NK-92 (cell line): ENCODE measurements around the gene KRT79.
"Not testable (repeated sequence)": the region's sequence is repeated elsewhere in the genome, so short reads cannot be mapped to it uniquely, and the experiment has no call there.

Source experiments
- DNase-seq: peaks from one replicate; lab custom pipeline; 2025; ENCODE audit not compliant: unreplicated experiment; lab: John Stamatoyannopoulos, UW

The KRT79 gene

DNA sequence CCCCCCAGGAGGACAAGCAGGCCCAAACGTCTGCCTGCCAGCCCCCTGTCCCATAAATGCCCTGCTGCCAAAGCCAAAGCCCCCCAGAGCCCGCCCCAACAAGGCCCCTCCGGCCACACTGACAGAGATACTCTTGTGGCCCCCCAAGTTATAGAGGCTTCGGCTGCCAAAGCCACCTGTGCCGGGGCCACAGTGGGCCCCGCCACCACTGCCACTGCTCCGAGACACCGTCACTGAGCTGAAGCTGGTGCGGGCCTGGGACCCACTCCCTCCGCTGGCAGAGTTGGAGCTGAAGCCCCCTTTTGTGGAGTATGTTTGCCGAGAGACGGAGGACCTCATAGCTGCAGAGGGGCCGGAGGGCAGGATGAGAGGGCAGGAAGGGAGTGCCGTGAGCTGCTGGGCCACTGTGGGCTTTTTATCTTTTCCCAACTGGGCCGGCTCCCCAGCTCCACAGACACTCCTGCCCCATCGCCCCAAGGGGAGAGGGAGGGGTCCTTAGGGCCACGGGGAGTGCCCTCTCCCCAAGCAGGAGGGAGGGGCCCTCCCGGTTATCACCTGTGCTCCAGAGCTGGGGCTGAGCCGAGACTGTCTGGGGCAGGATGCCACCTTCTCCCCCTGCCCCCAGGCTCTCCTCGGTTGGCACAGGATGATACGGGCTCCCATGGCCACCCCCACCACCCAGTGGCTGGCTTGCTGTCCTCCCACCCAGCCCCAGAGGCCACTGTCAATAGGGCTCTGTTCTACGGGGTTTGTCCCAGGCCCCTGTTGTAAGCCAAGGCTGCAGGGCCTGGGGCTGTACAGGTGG, at the start of gene KRT79:
Gene KRT79, minus strand, starts transcription at position 390 of the 805 bp plus-strand sequence. Its CDS starts 51 bp downstream, at position 339.
- DNase-seq = no peak

DNA sequence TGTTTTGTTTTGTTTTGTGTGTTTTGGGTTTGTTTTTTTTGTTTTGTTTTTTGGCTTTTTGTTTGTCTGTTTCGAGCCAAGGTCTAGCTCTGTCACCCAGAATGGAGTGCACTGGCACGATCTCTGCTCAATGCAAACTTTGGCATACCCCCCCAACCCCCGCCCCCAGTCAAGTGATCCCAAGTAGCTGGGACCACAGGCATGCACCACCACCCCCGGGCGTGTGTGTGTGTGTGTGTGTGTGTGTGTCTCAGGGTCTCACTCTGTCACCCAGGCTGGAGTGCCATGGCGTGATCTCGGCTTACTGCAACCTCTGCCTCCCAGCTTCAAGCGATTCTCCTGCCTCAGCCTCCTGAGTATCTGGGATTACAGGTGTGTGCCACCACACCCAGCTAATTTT, 46.4 kb upstream of the KRT79 start:
- not testable (repeated sequence) for DNase-seq

DNA sequence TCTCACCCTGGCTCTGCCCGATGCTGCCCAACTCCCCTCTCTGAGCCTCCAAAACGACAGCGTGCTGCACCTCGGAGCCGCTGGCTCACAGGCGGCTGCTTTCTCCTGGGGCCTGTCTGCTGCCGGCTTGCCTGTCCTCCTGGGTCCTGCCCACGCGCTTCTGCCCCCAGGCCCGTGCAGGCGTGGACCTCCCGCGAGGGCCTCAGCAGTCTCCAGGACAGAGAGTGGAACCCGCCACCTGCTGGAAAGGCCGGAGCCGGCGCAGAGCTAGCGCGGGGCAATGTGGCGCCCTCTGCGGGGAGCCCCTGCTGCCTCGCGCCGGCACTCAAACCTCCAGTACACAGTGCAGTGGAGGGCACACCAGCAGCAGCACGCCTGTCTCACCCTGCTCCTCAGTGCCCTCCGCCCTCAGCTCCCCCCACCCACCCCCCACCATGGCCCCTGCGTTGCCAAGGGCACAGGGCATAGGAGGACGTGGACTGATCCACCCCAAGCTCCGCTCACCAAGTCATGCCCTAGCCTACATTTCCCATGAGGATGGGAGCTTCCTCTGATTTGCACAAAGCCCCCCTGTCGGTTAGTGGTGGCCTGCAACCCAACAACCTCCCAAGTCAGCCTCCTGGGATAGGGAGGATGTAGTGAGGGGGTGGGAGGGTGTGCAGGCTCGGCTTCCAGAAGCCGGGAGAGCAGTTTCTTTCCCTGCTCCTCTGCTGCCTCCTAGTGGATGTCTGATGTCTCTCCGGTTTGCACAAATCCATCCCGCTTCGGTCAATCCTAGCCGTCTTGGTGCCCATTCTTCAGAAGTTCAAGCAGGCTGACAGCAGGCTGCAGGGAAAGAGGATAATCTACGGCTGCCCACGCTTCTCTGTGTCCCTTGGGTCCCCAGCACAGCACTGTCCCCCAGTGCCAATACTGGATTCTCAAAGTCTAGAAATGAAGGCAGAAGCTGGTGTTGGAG, 45.6 kb upstream of the KRT79 start:
- DNase-seq = no peak

DNA sequence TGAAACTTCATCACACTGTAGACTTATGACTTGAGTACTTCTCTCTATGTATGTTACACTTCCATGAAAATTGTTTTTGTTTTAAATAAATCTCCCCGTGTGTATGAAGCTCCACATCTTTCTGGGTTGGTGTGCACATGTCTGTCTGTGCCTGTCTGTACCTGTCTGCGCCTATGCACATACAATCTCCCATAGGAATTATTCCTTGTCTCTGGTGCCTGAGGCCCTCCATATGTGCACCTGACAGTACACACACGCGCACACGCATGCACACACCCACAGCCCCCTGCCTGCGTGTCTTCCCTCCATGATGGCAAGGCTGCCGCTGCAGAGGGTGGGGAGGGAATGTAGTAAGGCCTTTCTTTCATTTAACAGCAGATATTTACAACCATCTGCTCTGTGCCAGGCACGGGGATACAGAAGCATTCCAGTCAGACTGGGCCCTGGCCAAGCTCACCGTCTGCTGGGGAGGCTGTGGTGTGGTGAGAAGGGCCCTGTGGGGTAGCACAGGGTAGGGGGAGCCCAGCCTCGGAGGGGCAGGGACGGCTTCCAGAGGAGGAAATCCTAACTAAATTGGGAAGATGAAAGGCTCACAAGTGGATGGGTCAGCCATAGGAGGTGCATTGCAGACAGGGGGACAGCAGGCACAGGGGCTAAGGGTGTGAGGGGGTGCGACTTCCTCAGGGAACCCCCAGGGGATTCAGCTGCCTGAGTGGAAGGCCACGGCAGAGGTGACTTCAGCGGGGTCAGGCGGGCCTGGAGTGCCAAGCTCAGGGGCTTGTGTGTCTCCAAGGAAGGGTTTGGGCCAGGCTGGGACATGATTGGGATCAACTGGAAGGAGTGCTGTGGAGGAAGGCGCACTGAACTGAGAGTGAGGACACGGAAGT, 44.6 kb upstream of the KRT79 start:
- no peak for DNase-seq

DNA sequence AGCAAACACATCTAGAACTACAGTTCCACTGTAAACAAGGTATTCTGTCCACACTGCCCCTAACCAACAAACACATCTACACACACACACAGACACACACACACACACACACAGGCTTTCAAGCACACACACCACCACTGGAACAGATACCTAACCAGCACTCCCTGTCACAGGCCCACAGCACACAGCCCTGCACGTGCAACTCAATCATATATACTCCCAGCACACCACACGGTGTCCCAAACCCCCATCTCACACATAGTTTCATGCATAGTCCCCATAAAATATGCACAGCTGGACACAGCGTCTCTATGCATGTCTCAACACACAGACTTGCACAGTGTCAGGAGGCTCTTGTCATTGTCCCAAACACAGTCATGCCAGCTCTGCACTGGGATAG, 43.1 kb upstream of the KRT79 start:
- DNase-seq = no peak

DNA sequence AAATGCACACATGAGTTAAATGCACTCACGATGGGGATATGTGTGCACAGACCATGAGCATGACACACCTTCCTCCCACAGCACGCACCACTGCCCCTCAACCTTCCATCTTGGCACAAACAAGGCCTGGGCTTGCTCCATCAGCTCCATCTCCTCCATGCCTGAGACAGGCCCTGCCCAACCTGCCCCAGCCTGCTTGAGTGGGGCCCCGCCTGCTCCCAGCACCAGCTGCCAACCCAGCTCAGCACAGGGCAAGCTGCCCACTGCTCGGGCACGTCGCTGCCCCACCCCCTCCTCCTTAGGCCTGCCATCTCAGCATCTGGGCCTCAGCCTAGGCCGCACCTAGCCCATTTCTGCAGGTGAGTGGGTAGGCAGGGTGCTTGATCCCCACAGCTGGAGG, 42.3 kb upstream of the KRT79 start:
- no peak for DNase-seq

DNA sequence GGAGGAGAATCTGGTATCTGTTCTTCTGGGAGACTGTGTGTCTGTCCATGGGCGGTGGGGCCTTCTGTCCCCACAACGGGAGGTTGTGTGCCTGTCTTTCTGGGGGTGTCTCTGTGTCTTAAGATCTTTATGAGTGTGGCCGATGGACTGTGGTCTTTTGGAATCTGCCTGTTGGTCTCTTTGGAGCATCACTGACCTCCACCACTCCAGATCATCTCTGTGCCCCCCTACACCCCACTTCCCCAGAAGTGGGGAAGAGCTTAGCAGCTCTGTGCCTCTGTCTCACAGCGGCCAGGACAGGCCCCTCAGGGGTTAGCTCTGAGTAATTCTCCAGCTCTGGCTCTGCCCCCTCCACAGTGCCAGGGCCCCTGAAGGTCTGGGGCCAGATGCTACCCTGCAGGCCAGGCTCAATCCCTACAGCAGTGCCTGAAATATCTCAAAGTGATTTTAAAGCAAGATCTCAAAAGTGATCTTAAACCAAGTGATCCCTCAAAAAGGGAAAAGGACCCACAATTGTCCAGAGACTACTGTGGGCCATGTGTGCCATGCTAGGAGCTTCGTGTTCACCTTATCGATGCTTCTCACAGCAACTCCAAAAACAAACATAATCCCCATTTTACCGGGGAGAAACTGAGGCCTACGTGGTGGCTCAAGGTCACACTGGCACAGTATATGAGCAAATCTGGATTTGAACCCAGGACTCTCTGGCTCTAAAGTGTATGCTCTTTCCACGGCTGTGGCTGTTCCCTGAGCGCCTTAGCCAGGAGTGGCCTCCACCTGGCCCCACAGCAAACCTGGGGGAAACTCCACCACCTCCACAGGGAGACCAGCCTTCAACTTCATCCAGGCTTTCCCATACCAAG, 40.7 kb upstream of the KRT79 start:
- no peak for DNase-seq

DNA sequence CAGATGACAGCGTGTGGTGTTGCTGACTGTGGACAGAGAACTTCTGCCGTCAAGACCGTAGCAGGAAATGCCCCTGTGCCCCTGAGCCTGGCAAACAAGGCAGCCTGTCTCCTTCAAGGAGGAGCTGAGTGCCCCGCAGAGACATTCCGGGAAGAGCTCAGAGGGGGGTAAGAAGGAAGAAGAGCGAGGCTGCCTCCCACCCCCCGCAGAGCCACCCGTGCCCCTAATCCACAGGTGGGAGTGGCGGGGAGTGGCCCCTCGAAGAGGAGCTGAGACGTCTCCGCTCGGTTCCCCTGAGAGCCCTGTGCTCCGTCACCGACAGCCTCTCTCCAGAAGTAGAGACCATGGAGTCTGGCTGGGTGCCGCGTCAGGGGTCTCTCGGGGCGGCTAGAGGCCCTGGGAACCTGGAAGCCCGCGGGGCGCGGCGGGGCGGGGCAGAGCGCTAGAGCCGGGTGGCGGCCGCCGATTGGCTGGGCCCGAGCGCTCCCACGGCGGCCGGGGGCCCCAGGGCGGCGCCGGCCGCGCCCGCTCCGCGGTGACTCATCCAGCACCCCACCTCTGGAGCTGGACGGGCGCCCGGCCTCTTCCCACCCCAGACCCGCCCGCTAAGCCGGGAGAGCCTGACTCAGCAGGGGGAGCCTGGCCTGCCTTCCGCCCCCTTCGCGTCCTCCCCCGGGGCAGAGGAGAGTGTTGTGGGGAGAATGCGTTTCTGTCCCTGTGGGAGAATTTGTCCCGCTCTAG, 39.9 kb upstream of the KRT79 start:
- no peak for DNase-seq

DNA sequence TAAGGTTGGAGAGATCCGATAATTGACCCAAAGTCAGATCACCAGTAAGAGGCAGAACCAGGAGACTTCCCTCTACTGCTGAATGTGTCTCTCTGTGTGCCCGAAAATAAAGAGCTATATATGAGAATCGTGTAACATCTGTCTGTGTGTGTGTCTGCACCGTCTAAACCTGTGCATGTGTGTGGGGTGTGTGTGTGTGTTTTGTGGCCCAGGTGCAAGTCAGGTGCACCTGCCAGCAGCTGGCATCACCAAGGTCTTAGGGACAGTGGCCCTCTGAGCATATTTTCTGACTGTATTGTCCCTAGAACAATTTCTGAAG, 39.4 kb upstream of the KRT79 start:
- DNase-seq = no peak

DNA sequence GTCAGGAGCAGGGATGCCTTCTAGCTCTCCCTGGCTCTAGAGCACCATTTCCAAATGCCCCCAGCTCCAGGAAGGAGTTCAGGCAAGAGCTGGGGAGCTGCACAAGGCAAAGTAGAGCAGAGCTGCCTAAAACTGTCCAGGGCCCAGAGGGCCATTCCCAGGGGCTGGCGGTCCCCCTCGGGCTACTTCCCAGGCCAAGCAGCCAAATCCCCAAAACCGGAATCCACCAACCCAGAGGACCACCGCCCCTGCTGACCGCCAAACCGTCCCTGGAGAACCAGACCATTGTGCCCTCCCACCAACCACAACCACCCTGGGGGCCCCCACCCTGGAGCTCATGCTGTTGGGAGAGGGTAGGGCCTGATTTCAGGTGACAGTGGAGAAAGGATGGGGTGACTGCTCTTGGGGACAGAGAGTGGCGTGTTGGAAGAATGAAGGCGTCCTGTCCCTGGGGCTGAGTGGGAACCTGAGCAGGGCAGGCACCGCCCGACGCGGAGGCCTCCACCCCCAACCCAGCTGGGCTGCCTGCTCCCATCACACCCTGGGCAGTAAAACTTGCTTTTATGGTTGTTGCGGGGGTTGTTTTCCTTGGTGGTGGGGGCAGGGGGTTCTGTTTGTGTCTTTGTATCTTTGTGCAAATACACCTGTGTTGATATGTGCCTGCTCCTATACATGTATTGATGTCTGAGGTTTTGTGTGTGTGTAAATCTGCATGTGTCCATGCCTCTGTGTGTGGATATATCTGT, 38.7 kb upstream of the KRT79 start:
- no peak for DNase-seq

DNA sequence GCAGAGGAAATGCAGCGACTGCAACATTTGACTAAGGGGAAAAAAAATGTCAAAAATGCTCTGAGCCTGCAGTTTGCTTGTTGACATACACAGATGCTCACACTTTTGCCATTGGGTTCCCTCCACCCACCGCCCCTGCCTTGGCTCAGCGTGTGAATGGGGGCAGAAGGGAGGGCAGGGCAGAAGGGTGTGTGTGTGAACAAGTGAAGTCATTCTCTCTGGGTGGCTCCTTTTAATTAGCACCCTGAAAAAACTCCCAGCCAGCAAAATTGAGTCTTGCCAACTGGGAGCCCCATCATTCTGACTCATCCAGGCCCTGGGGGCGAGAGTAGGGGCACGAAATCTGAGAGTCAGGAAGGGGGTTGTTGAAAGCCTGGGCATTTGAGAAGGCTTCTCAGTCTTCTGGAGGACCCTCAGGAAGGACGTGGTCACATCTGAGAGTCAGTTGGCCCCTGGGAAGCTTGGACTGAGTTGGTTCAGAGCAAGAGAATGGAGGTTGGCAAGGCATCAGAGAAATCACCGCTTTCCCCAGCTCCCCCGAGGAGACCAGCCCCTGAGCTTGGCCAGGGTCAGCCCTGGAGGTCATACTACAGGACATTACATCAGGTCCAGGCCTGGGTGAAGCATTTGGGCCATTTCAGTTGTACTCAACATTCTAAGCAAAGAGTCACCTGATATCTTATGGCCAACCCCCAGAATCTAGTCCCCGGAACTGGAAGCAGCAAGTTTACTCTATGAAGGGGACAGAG, 37.4 kb upstream of the KRT79 start:
- no peak for DNase-seq

DNA sequence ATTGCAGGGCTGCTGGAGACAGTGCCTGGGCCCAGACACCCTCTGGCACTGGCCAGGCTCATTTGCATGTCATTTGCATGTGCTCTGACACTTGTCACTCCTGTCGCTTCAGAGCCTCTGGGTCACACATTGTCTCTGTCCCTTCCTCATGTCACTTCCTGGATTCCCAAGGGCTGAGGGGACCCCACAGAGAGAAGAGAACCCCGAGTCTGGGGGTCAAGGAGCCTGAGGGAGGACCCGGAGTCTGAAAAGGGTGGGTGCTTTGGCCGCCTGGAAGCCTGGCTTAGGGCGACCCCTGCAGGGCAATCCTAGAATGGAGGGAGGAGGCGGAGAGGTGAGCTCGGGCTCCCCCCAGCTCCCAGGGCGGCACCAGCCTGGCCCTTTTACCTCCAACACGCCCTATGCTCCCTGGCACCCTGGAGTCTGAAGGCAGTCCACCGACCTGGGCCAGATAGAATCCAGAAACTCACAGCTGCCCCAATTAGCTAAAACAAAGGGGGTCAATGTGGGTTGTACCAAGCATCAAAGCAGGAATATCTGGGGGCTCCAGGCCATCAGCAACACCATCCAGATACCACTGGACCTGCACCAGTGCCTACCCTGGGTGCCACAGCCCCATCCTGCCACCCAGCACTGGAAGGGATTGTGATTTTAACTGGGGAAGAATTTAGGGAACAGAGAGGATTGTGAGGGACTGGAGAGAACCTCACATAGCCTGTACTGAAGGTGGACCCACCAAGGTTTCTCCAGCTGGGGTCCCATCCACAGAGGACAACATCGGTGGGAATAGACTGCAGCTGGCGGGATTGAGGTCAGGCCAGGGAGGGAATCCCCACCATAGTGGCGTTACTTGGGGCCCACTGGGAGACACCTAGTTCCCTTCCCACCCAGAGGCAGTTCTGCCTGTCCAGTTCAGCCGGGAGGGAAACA, 36.5 kb upstream of the KRT79 start:
- no peak for DNase-seq

DNA sequence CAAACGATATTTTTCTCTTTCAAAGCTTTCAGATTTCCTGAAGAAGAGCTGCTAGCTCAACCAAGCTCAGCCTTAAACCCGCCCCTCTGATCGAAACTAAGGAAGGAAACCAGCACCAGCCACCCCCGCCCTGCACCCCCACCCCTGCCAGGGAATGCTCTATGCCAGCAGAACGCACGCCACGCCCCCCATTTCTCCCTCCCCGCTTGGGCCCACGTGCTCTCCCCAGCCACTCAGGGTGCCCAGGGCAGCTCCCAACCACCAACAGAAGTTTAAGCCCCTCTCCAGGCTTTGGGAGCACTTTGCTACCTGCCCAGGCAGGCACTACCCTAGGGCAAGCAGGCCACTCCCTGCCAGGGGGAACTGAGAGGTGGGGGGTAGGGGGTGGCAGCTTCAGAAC, 33.5 kb upstream of the KRT79 start:
- no peak for DNase-seq

DNA sequence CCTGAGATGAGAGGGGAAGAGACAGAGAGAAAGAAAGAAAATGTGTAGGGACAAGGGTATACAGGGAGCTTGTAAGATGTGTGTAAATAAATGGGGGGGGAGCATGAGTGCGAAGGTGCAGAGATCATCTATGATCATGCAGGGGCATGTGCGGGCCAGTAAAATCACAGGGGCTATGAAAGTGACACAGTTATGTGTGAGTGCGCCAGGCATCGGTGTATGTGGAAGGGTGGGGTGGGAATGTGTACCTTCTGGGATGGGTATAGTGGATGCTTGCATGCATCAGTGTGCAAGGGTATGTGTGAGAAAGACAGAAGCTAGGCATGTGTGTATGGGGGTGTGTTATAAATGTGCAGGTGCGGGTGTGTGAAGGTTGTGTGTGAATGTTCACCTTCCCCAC, 33.0 kb upstream of the KRT79 start:
- DNase-seq = no peak

DNA sequence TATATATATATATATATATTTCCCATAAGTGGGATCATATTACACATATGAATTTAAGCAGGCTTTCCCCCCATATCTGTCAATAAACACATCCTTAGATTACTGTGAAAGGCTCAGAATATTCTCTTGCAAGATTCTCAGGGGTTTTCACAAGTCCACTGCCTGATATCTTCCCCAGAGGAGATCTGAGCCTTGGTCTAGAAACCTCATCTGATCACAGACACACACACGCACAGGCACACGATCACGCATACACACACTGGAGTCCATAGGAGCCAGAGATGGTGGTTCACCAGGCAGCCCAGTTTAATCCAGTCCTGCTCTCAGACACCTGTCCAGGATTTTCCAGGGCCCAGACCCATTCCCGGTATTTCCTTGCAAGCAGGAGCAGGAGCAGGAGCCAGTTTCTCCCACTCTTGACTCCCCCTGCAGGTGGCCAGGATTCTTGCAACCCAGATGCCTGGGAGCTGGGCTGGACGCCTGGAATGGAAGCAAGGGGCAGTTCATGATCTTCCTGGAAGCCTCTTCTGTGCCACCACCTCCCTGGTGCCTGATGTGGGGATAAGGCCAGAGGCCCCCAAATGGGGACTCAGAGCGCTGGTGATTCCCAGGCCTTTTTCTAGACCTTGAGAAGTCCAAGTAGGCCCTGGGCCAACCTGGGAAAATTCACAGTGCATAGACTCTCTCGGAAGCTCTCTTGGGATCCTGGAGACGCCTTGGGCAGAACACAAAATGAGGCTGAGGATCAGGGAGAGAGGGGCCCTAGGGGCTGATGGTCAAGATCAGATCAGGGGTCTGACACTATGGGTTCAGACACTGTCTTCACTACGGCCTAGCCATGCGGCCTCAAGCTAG, 31.2 kb upstream of the KRT79 start:
- DNase-seq = no peak

DNA sequence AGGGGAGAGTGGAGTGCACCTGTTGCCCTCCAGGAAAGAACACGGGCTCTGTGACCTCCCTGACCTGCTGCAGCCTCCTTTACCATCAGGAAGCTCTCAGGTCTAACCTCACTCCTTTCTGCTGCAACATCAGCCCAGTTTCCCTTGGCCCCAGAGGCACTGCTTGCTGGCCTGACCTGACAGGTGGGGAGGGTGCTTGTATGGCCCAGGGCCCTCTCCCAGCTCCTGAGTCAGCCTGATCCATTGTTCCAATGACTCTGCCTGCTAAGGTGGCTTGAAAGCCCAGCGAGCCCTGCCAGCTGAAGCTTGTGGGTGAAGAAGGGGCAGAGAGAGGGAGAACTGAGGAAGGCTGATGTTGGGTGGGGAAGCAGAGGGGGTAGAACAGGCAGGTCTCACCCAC, 27.9 kb upstream of the KRT79 start:
- DNase-seq = no peak
